Measurements from ENCODE around the gene SLC44A3.
A peak's percentile ranks its signal among the peaks of the same experiment; 100 is the strongest.

Gene SLC44A3, protein sequence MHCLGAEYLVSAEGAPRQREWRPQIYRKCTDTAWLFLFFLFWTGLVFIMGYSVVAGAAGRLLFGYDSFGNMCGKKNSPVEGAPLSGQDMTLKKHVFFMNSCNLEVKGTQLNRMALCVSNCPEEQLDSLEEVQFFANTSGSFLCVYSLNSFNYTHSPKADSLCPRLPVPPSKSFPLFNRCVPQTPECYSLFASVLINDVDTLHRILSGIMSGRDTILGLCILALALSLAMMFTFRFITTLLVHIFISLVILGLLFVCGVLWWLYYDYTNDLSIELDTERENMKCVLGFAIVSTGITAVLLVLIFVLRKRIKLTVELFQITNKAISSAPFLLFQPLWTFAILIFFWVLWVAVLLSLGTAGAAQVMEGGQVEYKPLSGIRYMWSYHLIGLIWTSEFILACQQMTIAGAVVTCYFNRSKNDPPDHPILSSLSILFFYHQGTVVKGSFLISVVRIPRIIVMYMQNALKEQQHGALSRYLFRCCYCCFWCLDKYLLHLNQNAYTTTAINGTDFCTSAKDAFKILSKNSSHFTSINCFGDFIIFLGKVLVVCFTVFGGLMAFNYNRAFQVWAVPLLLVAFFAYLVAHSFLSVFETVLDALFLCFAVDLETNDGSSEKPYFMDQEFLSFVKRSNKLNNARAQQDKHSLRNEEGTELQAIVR

DNA sequence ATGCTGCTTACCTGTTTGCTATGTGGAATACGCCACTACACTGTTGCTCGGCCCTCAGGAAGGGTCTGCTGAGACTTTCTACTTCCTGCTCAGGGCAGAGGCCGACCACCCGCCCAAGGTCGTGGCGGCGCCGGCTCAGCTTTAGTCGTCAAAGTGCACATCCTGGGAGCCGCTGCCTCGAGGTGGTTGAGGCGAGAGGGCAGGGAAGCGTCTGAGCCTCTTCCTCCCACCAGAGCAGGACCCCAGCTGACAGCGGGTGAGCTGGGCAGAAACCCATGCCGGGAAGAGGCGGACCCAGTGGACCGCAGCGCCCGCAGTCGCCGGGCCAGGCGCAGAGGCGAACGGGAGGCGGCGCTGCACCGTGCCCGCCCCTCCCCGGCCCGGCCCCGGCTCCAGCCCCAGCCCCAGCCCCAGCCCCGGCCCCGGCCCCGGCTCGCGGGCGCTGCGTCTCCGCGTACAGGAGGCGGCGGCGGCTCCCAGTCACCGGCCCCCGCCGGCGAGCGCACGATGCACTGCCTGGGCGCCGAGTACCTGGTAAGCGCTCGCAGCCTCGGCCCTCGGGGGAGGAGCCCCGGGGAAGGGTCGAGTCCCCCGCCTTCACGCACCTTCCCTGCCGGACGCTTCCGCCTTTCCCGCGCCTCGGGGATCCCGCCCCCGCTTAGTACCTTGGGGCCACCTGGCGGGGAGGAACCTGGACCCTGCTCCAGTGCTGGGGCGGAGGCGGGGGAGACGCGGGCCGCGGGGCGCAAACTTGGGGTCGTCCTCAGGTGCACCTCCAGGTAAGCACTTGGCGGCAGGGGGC, at the start of gene SLC44A3:
TSS of gene SLC44A3 (plus strand) at position 413 of the 802 bp plus-strand sequence. CDS start at position 508, 95 bp downstream.
- no peak for DNase-seq (ENCODE audit: low spot score)

DNA sequence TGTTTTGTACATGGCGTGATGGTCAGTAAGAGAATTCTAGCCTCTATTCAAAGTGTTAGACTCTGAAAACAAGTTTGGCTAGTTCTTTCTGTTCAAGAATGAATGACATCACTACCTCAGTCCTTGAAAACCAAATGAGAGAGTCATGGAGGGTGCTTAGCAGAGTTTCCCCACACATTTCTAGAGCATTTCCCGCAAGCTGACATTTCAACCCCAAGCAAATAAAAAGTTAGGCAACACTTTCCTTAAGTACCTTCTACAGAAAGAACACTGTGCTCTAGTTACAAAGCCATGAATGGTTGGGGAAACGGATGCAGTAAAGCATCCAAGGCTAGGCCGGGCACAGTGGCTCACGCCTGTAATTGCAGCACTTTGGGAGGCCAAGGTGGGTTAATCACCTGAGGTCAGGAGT, 47.9 kb upstream of the SLC44A3 start:
- no peak for DNase-seq (ENCODE audit: low spot score)

DNA sequence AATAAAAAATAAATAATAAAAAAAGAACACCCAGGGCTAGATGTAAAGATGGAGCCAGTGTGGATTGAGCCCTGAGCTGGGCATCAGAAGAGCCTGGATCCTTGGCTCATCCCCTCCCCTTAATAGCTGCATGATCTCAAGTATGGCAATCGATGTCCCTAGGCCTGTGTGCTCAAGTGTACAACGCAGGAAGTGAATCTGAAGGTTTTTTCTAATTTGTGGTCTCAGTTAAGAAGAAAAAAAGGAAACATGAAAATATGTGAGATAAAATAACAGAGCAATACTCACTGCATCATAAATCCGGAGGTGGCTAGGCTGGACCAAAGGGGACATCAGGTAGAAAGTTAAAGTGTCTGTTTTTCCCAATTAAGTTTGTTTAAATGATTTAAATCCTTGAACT, 47.3 kb upstream of the SLC44A3 start:
- DNase-seq (ENCODE audit: low spot score) = no peak

DNA sequence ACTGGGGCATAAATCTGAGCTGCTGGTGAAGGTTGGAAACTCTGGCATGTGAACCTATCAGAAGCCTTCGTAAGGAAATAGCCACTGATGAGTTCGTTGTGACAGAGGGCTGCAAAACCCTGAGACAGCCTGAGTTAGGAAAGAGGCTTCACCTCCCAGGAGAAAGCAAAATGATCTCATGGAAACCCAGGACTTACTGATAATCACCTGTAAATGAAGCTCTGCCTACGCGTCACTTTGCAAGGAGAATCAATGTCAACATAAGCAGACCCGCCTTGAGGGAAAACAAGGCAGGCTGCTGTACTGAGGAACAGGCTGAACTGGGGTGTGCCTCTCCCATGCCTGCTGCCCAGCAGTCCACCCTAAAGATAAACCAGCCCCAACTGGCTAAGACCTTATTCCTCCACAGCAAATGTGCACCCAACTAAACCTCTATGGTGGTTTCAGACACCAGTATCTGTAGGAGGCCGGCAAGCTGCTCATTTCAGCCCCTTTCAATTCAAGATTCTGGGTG, 46.8 kb upstream of the SLC44A3 start:
- DNase-seq (ENCODE audit: low spot score) = no peak

DNA sequence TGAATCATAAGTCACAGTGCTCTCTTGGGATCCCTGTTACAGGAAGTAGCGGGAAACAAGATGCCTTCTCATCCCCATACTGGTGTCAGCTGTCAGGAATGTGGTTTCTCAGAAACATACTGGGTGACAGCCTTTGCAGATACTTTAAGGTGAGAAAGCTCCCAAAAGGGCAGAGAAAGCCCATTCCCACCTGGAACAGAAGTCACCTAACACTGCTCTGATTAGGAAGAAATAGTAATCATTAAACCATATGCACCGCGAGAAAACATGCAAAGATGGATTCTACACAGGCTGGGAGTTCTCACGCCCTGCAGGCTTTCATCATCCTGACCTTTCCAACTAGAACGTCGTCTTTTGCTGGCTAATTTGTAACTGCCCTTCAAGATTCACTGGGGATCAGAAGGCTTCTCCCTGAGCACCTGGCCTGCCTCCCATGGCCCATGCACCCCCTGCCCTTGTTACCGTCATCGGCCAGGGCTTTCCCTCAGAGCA, 46.2 kb upstream of the SLC44A3 start:
- DNase-seq (ENCODE audit: low spot score) = no peak

DNA sequence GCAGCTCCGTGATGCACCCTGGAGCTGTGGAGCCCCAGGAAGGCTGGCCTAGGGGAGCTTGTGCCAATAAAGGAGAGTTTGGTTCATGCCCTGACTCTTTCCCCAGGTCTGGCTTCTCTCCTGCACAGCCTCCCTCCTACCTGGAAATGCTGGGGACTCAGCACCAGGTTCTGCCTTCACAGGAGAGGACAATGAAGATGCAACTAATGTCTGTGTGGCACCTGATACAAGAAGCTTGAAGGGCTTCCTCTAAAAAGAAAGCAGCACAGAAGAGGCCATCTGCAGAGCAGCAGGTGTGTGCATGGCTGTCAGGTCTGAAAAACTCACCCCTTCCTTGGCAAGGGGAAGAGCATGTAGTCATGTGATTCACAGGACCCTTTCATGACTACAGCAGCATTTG, 43.7 kb upstream of the SLC44A3 start:
- no peak for DNase-seq (ENCODE audit: low spot score)

DNA sequence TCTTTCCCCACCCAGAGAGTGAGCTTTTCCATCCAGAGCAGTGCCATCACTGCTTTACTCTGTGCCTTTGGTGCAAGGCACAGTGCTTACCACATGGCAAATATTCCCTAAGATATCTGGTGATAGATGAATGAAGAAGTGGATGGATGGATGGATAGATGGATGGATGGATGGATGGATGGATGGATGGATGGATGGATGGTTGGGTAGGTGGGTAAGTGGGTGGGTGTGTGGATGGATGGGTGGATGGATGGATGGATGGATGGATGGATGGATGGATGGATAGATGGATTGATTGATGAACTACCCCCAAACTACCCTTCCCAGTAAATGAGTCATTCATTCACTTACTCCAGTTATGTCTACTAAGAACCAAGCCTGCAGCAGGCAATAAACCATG, 42.9 kb upstream of the SLC44A3 start:
- DNase-seq (ENCODE audit: low spot score) = no peak

DNA sequence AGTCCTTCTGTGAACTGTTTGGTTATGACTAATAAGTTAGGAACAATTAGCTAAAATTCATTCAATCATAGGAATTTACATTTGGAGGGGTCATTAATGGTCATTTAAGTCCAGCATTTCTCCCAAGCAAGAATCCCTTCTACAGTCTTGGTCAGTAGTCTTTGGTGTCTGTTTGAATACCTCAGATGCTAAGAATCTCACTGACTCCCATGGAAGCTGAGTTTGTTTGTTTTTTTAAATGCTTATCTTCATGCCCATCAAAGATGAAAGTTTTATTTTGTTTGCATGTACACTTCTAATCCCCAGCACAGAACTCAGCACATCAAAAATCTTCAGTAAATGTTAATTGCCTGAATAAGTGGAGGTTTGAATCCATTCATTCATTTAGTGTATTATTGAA, 41.3 kb upstream of the SLC44A3 start:
- no peak for DNase-seq (ENCODE audit: low spot score)

DNA sequence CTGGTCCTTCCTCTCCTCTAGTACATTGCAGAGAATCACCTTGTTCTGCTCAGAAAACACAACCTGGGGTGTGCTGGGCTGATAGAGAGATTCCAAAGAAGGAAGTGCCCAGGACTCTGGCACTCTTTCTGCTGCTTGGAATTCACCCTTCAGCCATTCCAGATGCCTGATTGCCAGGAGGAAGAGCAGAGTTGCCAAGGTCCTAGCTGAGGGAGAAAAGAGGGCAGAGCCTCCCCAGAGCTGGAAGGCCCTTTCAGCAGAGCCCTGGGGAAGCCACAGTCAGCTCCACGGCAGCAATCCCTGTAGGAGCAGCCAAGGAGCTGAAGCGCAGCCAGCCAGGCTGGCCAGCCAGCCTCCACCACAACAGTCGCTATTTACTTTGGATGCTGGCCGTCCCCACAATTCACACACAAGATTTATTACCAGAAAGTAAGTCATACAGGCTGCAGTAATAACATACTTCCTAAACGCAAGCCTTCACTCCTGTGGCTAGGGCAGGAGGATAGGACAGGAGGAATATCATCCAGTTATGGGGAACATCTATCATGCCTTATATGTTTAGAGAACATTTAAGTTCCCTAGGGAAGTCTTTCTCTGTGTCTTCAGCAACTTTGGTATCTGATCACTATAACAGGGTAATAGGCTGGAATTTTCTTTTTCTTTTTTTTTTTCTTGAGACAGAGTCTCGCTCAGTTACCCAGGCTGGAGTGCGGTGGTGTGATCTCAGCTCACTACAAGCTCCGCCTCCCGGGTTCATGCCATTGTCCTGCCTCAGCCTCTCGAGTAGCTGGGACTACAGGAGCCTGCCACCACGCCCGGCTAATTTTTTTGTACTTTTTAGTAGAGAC, 36.6 kb upstream of the SLC44A3 start:
- no peak for DNase-seq (ENCODE audit: low spot score)

DNA sequence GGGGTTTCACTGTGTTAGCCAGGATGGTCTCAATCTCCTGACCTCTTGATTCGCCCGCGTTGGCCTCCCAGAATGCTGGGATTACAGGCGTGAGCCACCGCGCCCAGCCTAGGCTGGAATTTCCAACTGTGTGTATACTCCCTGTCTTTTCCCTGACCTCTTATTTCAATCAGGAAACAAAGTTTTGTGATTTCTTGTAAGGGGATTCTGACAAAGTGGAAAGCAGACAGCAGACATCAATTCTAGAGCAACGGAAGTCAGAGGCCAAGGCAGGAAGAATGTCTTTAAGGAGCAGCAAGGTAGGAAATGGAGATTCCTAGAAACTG, 36.0 kb upstream of the SLC44A3 start:
- no peak for DNase-seq (ENCODE audit: low spot score)

DNA sequence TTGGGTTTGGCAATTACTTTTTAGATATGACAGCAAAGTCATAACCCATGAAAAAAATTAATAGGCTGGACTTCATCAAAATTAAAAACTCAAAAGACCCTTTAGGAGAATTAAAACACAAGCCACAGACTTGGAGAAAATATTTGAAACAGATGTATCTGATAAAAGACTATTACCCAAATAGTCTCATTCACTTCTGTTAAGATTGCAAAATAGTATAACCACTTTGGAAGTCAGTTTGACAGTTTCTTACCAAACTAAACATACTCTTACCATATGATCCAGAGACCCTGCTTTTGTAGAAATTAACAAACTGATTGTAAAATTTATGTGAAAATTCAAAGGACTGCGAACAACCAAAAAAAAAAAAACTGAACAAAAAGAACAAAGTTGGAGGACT, 32.5 kb upstream of the SLC44A3 start:
- no peak for DNase-seq (ENCODE audit: low spot score)

DNA sequence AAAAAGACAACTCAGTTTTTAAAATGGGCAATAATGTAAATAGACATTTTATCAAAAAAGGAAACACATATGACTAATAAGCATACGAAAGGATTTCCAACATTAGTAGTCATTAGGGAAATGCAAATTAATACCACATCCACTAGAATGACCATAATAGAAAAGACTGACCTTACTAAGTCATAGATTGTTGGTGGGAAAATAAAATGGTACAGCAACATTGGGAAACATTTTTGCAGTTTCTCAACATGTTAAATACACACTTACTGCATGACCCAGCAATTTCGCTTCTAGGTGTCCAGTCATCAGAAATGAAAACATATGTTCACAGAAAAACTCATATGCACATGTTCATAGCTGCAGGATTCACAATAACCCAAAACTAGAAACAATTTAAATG, 29.9 kb upstream of the SLC44A3 start:
- no peak for DNase-seq (ENCODE audit: low spot score)

DNA sequence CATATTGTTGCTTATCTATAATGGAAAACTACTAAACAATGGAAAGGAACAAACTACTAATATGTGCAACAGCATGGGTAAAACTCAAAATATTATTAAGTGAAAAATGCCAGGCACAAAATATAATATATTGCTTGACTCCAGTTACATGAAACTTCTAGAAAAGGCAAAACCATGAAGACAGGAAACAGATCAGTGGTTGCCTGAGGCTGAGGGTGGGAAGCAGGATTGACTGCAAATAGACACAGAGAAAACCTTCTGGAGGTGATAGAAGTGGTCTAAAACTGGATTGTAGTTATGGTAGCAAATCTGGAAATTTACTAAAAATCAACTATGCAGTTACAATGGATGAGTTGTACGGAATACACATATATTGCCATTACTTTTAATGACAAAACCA, 29.5 kb upstream of the SLC44A3 start:
- no peak for DNase-seq (ENCODE audit: low spot score)

DNA sequence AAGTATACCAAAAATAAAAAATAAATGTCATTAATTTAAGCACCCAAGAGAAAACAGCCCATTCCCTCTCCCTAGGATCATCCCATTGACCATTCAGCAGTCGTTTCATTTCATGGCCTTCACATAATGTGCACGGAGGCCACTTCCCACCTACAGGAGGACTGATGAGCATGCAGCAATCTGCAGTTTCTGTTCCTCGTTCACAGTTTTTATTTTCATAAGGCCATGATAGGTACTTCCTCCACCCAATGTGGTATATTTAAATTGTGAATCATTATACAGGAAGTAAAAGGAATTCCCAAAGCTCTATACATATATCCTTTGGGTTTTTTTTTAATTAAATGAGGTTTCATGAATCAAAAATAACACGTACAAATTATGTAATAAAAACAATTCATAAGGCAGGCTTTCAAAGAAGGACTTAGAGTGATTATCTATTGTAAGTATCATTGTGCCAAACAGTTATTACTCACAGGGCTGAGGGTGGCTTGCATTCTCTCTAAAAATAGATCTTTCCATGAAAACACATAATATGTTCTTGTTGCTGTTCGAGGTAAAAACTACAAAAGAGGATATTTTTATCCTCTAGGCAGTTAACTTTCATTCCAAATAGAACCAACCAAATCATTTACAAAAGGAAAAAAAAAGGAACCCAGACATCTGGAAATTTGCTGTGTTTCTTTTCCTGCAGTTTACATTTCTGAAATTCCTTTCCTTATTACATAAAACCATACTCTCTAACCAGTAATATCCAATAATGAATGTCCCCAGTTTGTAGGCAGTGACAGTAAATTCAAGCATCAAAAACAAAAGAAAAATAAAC, 27.5 kb upstream of the SLC44A3 start:
- DNase-seq (ENCODE audit: low spot score) = peak; percentile 83

DNA sequence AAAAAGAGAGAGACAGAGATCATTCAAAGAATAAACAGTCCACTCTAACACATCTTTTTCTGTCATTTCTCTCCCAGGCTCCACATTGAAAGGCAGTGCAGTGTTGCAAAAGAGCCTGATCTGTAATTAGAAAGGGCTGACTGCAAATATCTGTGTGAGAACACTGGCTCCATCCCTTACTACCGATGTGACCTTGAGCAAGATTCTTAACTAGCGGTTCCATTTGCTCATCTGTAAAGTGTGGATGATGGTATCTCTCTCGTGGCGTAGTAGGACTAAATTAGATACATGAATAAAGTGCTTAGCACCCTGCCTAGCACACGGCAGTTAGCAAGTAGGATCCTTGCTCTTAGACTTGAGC, 26.9 kb upstream of the SLC44A3 start:
- no peak for DNase-seq (ENCODE audit: low spot score)

DNA sequence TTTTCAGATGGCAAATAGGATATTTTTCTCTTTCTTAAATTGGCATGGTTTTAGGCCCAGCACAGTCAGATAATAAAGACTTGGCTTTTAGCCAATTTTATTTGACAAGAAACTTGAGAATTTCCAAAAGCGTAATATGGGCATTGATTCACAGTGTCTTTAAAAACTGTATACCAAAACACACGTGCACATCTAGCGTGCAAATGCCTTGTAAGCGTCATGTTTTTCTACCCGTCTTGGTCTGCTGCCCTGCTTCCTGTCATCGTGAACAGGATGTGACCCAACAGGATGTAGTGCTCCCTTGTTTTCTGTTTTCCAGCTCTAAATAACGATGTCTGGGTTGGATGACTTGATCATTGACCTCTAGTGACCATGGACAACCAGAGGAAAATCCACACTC, 24.7 kb upstream of the SLC44A3 start:
- peak; percentile 94 for DNase-seq (ENCODE audit: low spot score)

DNA sequence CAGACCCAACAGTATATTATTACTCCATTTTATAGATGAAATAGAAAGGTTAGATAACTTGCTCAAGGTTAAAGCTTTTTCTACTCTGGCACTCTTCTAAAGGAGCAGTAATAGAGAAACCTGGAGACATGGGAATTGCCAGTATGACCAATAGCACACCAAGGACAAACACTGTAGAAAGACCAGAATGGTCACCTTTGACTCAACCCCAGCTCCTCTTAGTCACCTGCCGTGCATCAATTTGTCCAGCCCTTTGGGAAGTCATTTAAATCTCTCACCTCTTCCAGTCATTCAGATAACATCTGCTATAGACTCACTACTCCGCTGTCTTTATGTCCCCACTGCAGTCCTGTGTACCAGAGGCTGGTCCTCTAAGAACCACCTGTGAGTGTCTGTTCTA, 23.9 kb upstream of the SLC44A3 start:
- DNase-seq (ENCODE audit: low spot score) = no peak

DNA sequence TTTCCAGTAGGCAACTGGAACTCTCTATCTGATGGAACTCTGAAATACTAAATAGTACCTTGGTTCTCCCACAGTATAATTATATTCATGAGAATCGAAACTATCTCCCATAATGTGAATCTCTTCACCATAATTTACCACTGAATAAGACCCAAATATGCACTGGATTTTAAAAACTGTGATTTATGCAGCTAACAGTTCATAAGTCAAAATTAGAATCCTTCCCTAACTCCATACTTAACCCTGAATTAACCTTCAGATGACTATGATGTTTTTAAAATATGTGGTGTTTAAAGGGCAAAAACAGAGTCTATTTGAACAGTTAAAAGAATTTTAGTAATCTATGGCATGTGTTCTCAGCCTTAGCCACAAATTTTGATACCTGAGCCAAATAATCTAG, 22.9 kb upstream of the SLC44A3 start:
- DNase-seq (ENCODE audit: low spot score) = no peak

DNA sequence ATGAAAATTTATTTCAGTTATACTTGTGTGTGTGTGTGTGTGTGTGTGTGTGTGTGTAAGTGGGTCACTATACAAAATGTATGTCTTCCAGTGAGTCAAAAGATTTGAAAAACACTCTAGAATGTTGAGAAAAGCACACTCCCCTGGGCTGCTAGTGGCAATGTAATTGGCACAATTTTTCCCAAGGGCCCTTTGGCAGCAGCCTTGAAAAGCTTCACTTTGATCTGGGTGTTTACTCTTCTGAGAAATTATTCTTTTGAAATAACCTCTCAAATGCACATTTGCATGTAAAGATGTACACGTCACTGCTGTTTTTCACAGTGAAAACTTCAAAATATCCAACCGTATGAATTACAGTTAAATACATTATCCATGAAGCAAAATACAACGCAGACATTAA, 22.1 kb upstream of the SLC44A3 start:
- DNase-seq (ENCODE audit: low spot score) = no peak

DNA sequence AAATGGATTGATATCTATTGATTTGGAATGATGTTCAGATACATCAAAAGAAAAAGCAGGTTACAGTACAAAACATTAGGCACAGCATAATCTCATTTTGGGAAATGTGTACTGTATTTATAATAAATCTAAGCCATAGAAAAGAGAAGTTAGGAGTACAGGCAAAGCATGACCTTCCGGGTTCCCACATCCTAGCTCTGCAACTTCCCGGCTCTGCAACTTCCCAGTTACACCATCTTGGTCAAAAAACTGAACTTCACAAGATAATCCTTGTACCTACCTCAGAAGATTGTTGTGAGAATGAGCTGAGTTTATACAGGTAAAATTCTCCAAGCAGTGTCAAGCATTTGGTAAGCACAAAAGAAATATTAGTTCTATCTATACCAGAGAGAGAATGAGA, 21.7 kb upstream of the SLC44A3 start:
- no peak for DNase-seq (ENCODE audit: low spot score)

DNA sequence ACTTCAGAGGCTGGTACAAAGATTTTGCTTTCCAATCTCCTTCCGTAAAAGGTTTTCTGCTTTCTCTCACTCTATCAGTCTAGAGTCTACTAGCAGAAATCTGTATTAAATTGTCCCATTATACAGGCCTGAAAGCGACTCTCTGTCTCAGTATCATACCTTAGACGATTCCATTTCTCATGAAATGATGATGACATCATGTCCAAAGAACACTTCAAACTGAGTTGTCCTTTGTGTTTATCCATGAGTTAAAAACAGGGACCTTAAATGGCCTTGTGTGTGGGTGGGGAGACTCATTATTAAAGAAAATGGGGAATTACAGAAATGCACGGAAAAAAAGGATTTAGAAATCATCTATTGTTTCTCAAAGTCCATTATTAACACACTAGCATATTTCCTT, 21.0 kb upstream of the SLC44A3 start:
- DNase-seq (ENCODE audit: low spot score) = no peak

All from kidney capillary endothelial cell (primary cell).